NCI-H2196 treated with DMSO at 0.1 percent for 48 hours (cell line): ENCODE data around the gene RBM47.
A peak's percentile ranks its signal among the peaks of the same experiment; 100 is the strongest.

Experiments
- DNase-seq: peaks from one replicate; lab custom pipeline; 2025; ENCODE audit not compliant: unreplicated experiment; lab: John Stamatoyannopoulos, UW

Gene RBM47

GRCh38 chr4:40502220-40502619 is 127.4 kb downstream of the RBM47 start:
- DNase-seq: no peak

- DNase-seq: no peak
Observed at GRCh38 chr4:40500781-40501180, 128.9 kb downstream of the RBM47 start.

- DNase-seq: no peak
Observed at GRCh38 chr4:40493160-40493559, 136.5 kb downstream of the RBM47 start.

- no peak for DNase-seq
Observed at GRCh38 chr4:40492691-40493090, 137.0 kb downstream of the RBM47 start.

- no peak for DNase-seq
Observed at GRCh38 chr4:40490481-40490880, 139.2 kb downstream of the RBM47 start.

GRCh38 chr4:40489961-40490360 is 139.7 kb downstream of the RBM47 start:
- DNase-seq: no peak

GRCh38 chr4:40486534-40486933 is 143.1 kb downstream of the RBM47 start:
- DNase-seq: no peak

GRCh38 chr4:40484346-40485090 is 145.1 kb downstream of the RBM47 start:
- no peak for DNase-seq

- no peak for DNase-seq
Observed at GRCh38 chr4:40482985-40483647, 146.5 kb downstream of the RBM47 start.

- DNase-seq: no peak
Observed at GRCh38 chr4:40481977-40482376, 147.7 kb downstream of the RBM47 start.

- DNase-seq: no peak
Observed at GRCh38 chr4:40480291-40480690, 149.4 kb downstream of the RBM47 start.

GRCh38 chr4:40479378-40479777 is 150.3 kb downstream of the RBM47 start:
- DNase-seq: no peak

- peak; percentile 40 for DNase-seq
Observed at GRCh38 chr4:40475609-40476008, 154.1 kb downstream of the RBM47 start.

- DNase-seq: no peak
Observed at GRCh38 chr4:40473578-40474388, 155.9 kb downstream of the RBM47 start.

GRCh38 chr4:40471923-40472322 is 157.7 kb downstream of the RBM47 start:
- DNase-seq: no peak

- no peak for DNase-seq
Observed at GRCh38 chr4:40466789-40467188, 162.9 kb downstream of the RBM47 start.

GRCh38 chr4:40462326-40462725 is 167.3 kb downstream of the RBM47 start:
- DNase-seq: peak; percentile 52

GRCh38 chr4:40461879-40462278 is 167.8 kb downstream of the RBM47 start:
- DNase-seq: no peak

GRCh38 chr4:40461062-40461461 is 168.6 kb downstream of the RBM47 start:
- DNase-seq: no peak

GRCh38 chr4:40458683-40459082 is 171.0 kb downstream of the RBM47 start:
- no peak for DNase-seq

GRCh38 chr4:40458109-40458508 is 171.6 kb downstream of the RBM47 start:
- no peak for DNase-seq
